Measurements from ENCODE around the gene ZFHX3. TPM values are rescaled to one million over a fixed set of nuclear protein-coding genes. Genes with fewer than 3 reads are reported as not detected.

Gene ZFHX3
- total RNA-seq, 1 experiment from 2014 or later, result 1.5 TPM

GRCh38 chr16:73040136-73040535, 7.8 kb downstream of the ZFHX3 start:
- H3K4me3 Mint-ChIP-seq, result no peak overlapping the region; a peak in 1 of 5 replicates
- Histone ChIP-seq H3K9me3 (ENCODE audit: control insufficient read depth, low read depth, low read length) (no peaks in the 10 kb centered on the region), H2BK15ac (ENCODE audit: low read depth, low read length) (no peak overlapping the region), H3K4ac (ENCODE audit: low read depth, low read length) (no peak overlapping the region), H3K27me3 (ENCODE audit: insufficient read depth, low read length) (peaks cover 66% of the 10 kb centered on the region), H3K4me2 (ENCODE audit: insufficient read depth, insufficient read length, low read length) (no peak overlapping the region), H2BK120ac (ENCODE audit: low read depth, low read length, poor library complexity, severe bottlenecking) (no peak overlapping the region), H2BK12ac (ENCODE audit: insufficient read length, low read depth, low read length) (no peak overlapping the region), H2AFZ (ENCODE audit: low read length) (no peak overlapping the region), H2AK5ac (ENCODE audit: insufficient read length, low read length) (no peak overlapping the region), H3T11ph (ENCODE audit: low read length) (no peak overlapping the region), H4K8ac (replicated peaks; ENCODE audit: insufficient read length, low read depth, low read length) (no peak overlapping the region), H3K23ac (ENCODE audit: insufficient read length, low read depth, low read length) (no peak overlapping the region), H3K79me2 (ENCODE audit: insufficient read depth, low read length) (no peaks in the 10 kb centered on the region), H4K20me1 (ENCODE audit: control insufficient read depth, insufficient read depth, insufficient read length) (no peaks in the 10 kb centered on the region), H3K14ac (ENCODE audit: insufficient read depth, low read length) (no peak overlapping the region), H4K91ac (ENCODE audit: insufficient read length, low read depth, low read length) (no peak overlapping the region), H3K4me1 (ENCODE audit: insufficient read depth, low read length) (peaks cover 20% of the 10 kb centered on the region; the same call in 1 of the 2 replicates), H3K56ac (ENCODE audit: insufficient read length, low read depth, low read length) (no peak overlapping the region), H2BK5ac (ENCODE audit: insufficient read length, low read length) (no peak overlapping the region), H3K27ac (ENCODE audit: insufficient read length, low read depth, low read length) (no peak overlapping the region), H4K5ac (ENCODE audit: insufficient read length, low read depth, low read length) (no peak overlapping the region), H3K23me2 (ENCODE audit: insufficient read length, low read depth, low read length, poor library complexity, severe bottlenecking) (no peaks in the 10 kb centered on the region), H3K18ac (ENCODE audit: insufficient read length, low read depth, low read length) (no peak overlapping the region), H3K9ac (ENCODE audit: extremely low read depth, insufficient read length, low read length) (no peak overlapping the region), H3K79me1 (ENCODE audit: insufficient read depth, low read depth, low read length, poor library complexity, severe bottlenecking) (no peaks in the 10 kb centered on the region), H2BK20ac (ENCODE audit: low read depth, low read length, poor library complexity, severe bottlenecking) (no peak overlapping the region)
- peaks cover 83 to 93% of the 10 kb centered on the region in 2 experiments for H3K4me1 Mint-ChIP-seq
- no peak overlapping the region for H3K27ac Mint-ChIP-seq
- peak; percentile 92 for DNase-seq
- no peaks in the 10 kb centered on the region; a peak in 3 of 7 replicates for H3K36me3 Mint-ChIP-seq (ENCODE audit: insufficient read depth in 1 of 3, low read depth in 3 of 3)
- H3K27me3 Mint-ChIP-seq (ENCODE audit: low read depth), result peaks cover 97% of the 10 kb centered on the region
- no CpG with 5 or more reads among the region's 6 CpGs for WGBS (ENCODE audit: extremely low coverage, insufficient read length, low lambda C conversion rate)
- peaks cover 0 to 9% of the 10 kb centered on the region in 2 experiments; a peak in 2 of 5 replicates for H3K9me3 Mint-ChIP-seq
- no peak for TF ChIP-seq CTCF (conservative IDR thresholded peaks at IDR 0.05)

Measured in H9 (cell line).